ENCODE data around the gene ACAD9. TPM values are rescaled to one million over a fixed set of nuclear protein-coding genes. Genes with fewer than 3 reads are reported as not detected.

ACAD9 gene
- total RNA-seq, 1 donor from 2014 or later = 57.3 TPM

- Mint-ChIP-seq H3K9me3 (no peaks in the 10 kb centered on the region), H3K4me3 (no peak overlapping the region), H3K4me1 (no peaks in the 10 kb centered on the region), H3K27ac (no peak overlapping the region), H3K36me3 (ENCODE audit: low read depth) (peaks cover 88% of the 10 kb centered on the region), H3K27me3 (no peaks in the 10 kb centered on the region)
- ChIA-PET POLR2A (interaction anchor here (0.6 kb wide), 1 partner anchor 814 kb away, joined by 5 read pairs; no protein-coding TSS in a partner anchor), CTCF (no interaction called here)
- no peak for TF ChIP-seq CTCF (IDR thresholded peaks at IDR 0.05)
- ATAC-seq (ENCODE audit: low read depth) (no peak), DNase-seq (no peak)
- intact Hi-C loops (cut with micrococcal nuclease) = no loop called here
Observed at GRCh38 chr3:128908951-128909350, 29.5 kb downstream of the ACAD9 start.

- Mint-ChIP-seq H3K9me3 (no peaks in the 10 kb centered on the region), H3K27me3 (no peaks in the 10 kb centered on the region), H3K27ac (no peak overlapping the region), H3K4me3 (no peak overlapping the region), H3K4me1 (no peaks in the 10 kb centered on the region), H3K36me3 (ENCODE audit: low read depth) (peaks cover 88% of the 10 kb centered on the region)
- intact Hi-C loops (cut with micrococcal nuclease) = no loop called here
- no peak for ATAC-seq (ENCODE audit: low read depth)
- DNase-seq = no peak
- ChIA-PET POLR2A (no interaction called here), CTCF (no interaction called here)
- TF ChIP-seq CTCF (IDR thresholded peaks at IDR 0.05) = no peak
Observed at GRCh38 chr3:128910006-128910405, 30.6 kb downstream of the ACAD9 start.

- DNase-seq = no peak
- no peak for TF ChIP-seq CTCF (IDR thresholded peaks at IDR 0.05)
- ChIA-PET CTCF (no interaction called here), POLR2A (no interaction called here)
- peaks cover 84% of the 10 kb centered on the region for H3K36me3 Mint-ChIP-seq (ENCODE audit: low read depth)
- H3K4me3 Mint-ChIP-seq = no peak overlapping the region
- no peaks in the 10 kb centered on the region for H3K4me1 Mint-ChIP-seq
- no peak overlapping the region for H3K27ac Mint-ChIP-seq
- ATAC-seq (ENCODE audit: low read depth) = no peak
- H3K9me3 Mint-ChIP-seq = no peaks in the 10 kb centered on the region
- intact Hi-C loops (cut with micrococcal nuclease) = no loop called here
- H3K27me3 Mint-ChIP-seq = no peaks in the 10 kb centered on the region
Observed at GRCh38 chr3:128911911-128912310, 32.5 kb downstream of the ACAD9 start.

GRCh38 chr3:128914966-128915645 is 35.7 kb downstream of the ACAD9 start:
- peaks cover 5% of the 10 kb centered on the region for H3K4me1 Mint-ChIP-seq
- ChIA-PET CTCF (no interaction called here), POLR2A (no interaction called here)
- no peak for ATAC-seq (ENCODE audit: low read depth)
- no peak overlapping the region for H3K27ac Mint-ChIP-seq
- peaks cover 4% of the 10 kb centered on the region for H3K9me3 Mint-ChIP-seq
- no peak overlapping the region for H3K4me3 Mint-ChIP-seq
- TF ChIP-seq CTCF (IDR thresholded peaks at IDR 0.05) = no peak
- H3K36me3 Mint-ChIP-seq (ENCODE audit: low read depth) = peaks cover 68% of the 10 kb centered on the region
- no peaks in the 10 kb centered on the region for H3K27me3 Mint-ChIP-seq
- intact Hi-C loops (cut with micrococcal nuclease) = no loop called here
- DNase-seq = no peak

GRCh38 chr3:128917291-128917690 is 37.9 kb downstream of the ACAD9 start:
- no peaks in the 10 kb centered on the region for H3K27me3 Mint-ChIP-seq
- CTCF ChIA-PET = interaction anchor here (0.6 to 1.1 kb wide), 2 partner anchors 20 to 131 kb away, joined by 3 read pairs; no protein-coding TSS in a partner anchor
- peaks cover 51% of the 10 kb centered on the region for H3K36me3 Mint-ChIP-seq (ENCODE audit: low read depth)
- H3K27ac Mint-ChIP-seq = peak overlapping the region; percentile 6
- intact Hi-C loops (cut with micrococcal nuclease) = loop anchor here (1.0 kb wide), 1 partner anchor 300 kb away; no protein-coding TSS in a partner anchor
- no peak for TF ChIP-seq CTCF (IDR thresholded peaks at IDR 0.05)
- H3K9me3 Mint-ChIP-seq = peaks cover 15% of the 10 kb centered on the region
- DNase-seq (no peak), ATAC-seq (ENCODE audit: low read depth) (no peak)
- H3K4me1 Mint-ChIP-seq = peaks cover 5% of the 10 kb centered on the region
- POLR2A ChIA-PET = no interaction called here
- no peak overlapping the region for H3K4me3 Mint-ChIP-seq
